K562 (cell line): ENCODE measurements around the gene POPDC2. TPM values are rescaled to one million over a fixed set of nuclear protein-coding genes. Genes with fewer than 3 reads are reported as not detected.
A peak's percentile ranks its signal among the peaks of the same experiment; 100 is the strongest.

Experiments used
- EZH2 ChIP-seq: IDR thresholded peaks from 2 replicates; pipeline ENCODE4 v1.6.1; 2012; ENCODE audit warnings: low read depth, mild to moderate bottlenecking, inconsistent platforms, low read length, borderline replicate concordance
- FOSL1 ChIP-seq: fragments of 200-800 bp; sonication (Bioruptor generic); conservative IDR thresholded peaks from 2 replicates; pipeline ENCODE4 v1.6.1; 2016; ENCODE audit warnings: missing genetic modification characterization, missing compliant biosample characterization
- GTF2E2 ChIP-seq: fragments of 200-800 bp; sonication (Bioruptor generic); IDR thresholded peaks from 2 replicates; pipeline ENCODE4 v1.6.1; 2016; ENCODE audit warnings: missing genetic modification characterization, missing compliant biosample characterization
- MAFG ChIP-seq: fragments of 450-650 bp; conservative IDR thresholded peaks from 2 replicates; pipeline ENCODE4 v1.6.1; 2016; ENCODE audit warnings: missing genetic modification characterization, missing compliant biosample characterization
- RFX5 ChIP-seq: IDR thresholded peaks from 2 replicates; pipeline ENCODE4 v1.6.1; 2011; ENCODE audit warnings: low read depth, mild to moderate bottlenecking, improper control_type of control experiment, low read length
- SUPT5H ChIP-seq: fragments of 450-650 bp; IDR thresholded peaks from 2 replicates; pipeline ENCODE4 v1.6.1; 2016
- TARDBP ChIP-seq: fragments of 450-650 bp; IDR thresholded peaks from 2 replicates; pipeline ENCODE4 v1.6.1; 2016
- ZNF57 ChIP-seq: fragments of 450-650 bp; formaldehyde crosslinking; IDR thresholded peaks from 2 replicates; pipeline ENCODE4 v1.4.0; 2020; ENCODE audit warnings: mild to moderate bottlenecking, moderate library complexity
- ZNF76 ChIP-seq: fragments of 250-450 bp; sonication (Bioruptor Pico); IDR thresholded peaks from 2 replicates; pipeline ENCODE4 v1.4.0; 2020; ENCODE audit warnings: mild to moderate bottlenecking, moderate library complexity, borderline replicate concordance
- polyA plus RNA-seq, 8 experiments: library from polyadenylated mRNA; depleted of rRNA in 4 of 8; stranded (reverse) in 5 of 8; unstranded in 3 of 8; fragments of >200 nt; fragmentation: Nextera tagmentation in 2 of 8; fragmentation: Illumina TruSeq in 1 of 8; extraction: Ambion mirVana in 2 of 8; extraction: Trizol in 1 of 8; gene quantifications; 2 replicates each; pipeline versions ENCODE4 v1.2.1 to v1.2.3, GENCODE V29; 2011 to 2014; ENCODE audit warnings: inconsistent platforms in 1 of 8, missing spikeins in 1 of 8
- total RNA-seq, 7 experiments: library from RNA; depleted of rRNA in 6 of 7; stranded (reverse); fragments of >200 nt in 6 of 7; fragmentation: Illumina TruSeq in 2 of 7; extraction: Trizol in 2 of 7; gene quantifications; 2 replicates each; pipeline versions ENCODE4 v1.2.1 to v1.2.3, GENCODE V29; 2011 to 2021; ENCODE audit warnings: low replicate concordance in 1 of 7
- TF ChIP-seq, protein P1 (sequence below): fragments of 450-650 bp; formaldehyde crosslinking; IDR thresholded peaks from 2 replicates; pipeline ENCODE4 v1.4.0; 2022; ENCODE audit warnings: missing genetic modification characterization
- TF ChIP-seq, protein P2 (sequence below): fragments of 450-650 bp; formaldehyde crosslinking; IDR thresholded peaks from 2 replicates; pipeline ENCODE4 v1.4.0; 2020; ENCODE audit warnings: mild to moderate bottlenecking, moderate library complexity
- TF ChIP-seq, protein P3 (sequence below): fragments of 200-800 bp; sonication (Bioruptor generic); IDR thresholded peaks from 2 replicates; pipeline ENCODE4 v1.6.1; 2017; ENCODE audit warnings: missing genetic modification characterization, missing compliant biosample characterization
- TF ChIP-seq, protein P4 (sequence below): fragments of 200-800 bp; sonication (Bioruptor generic); IDR thresholded peaks from 2 replicates; pipeline ENCODE4 v1.6.1; 2017; ENCODE audit warnings: missing genetic modification characterization, missing compliant biosample characterization
- TF ChIP-seq, protein P5 (sequence below): fragments of 250-450 bp; sonication (Bioruptor Pico); IDR thresholded peaks from 2 replicates; pipeline ENCODE4 v1.8.0; 2022; ENCODE audit warnings: inconsistent platforms
- TF ChIP-seq, protein P6 (sequence below): fragments of 450-650 bp; conservative IDR thresholded peaks from 2 replicates; pipeline ENCODE4 v1.6.1; 2016; ENCODE audit warnings: missing genetic modification characterization, low read depth, mild to moderate bottlenecking, missing compliant biosample characterization, moderate library complexity
- TF ChIP-seq, protein P7 (sequence below): fragments of 450-650 bp; IDR thresholded peaks from 2 replicates; pipeline ENCODE4 v1.6.1; 2016; ENCODE audit warnings: antibody characterized with exemption

Gene POPDC2
- total and polyA plus RNA-seq, 9 of the 15 experiments (the other 6 are each of a cell fraction or from before 2014, with no cell fraction given): 0.08 to 0.32 (median 0.13) TPM; not detected in 4

DNA sequence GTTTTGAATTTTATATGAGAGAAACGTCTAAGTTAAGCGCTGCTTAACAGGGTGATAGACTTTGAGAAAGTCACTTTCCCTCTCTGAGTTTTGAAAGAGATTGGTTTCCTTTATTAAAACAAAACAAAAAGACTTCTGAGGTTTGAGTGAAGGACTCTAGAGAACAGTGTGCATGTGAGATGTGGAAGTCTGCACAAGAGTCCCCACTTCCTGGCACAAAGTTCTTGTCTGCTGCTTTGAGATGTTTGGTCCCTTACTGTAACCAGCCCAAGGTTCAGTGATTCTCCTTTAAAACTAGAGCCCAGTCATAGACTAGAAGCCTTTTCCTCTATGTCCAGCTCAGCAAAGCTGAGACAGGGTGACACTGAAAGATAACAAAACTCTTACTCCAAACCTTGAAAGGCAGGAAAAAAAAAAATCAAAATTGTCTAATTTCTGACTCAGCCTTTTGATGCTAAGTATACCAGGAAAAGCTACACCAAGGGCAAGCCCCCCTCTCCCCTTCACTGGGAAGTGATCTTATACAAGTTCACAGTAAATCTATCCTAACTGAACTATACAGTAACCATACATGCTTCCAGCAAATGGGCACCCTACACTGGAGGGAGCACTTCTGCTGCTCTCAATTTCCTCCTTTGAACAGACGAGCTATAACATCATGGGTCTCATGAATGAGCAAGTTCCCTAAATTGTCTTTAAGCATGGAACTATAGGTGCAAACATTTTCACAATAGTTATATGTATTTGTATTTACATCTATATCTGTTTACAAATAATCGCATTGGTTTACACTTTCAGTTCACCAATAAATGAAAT, 2.3 kb downstream of the POPDC2 start (continued):
- TF ChIP-seq, protein P1, sequence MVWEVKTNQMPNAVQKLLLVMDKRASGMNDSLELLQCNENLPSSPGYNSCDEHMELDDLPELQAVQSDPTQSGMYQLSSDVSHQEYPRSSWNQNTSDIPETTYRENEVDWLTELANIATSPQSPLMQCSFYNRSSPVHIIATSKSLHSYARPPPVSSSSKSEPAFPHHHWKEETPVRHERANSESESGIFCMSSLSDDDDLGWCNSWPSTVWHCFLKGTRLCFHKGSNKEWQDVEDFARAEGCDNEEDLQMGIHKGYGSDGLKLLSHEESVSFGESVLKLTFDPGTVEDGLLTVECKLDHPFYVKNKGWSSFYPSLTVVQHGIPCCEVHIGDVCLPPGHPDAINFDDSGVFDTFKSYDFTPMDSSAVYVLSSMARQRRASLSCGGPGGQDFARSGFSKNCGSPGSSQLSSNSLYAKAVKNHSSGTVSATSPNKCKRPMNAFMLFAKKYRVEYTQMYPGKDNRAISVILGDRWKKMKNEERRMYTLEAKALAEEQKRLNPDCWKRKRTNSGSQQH (CRISPR knock-in tag): no peak
- TF ChIP-seq, protein P2, sequence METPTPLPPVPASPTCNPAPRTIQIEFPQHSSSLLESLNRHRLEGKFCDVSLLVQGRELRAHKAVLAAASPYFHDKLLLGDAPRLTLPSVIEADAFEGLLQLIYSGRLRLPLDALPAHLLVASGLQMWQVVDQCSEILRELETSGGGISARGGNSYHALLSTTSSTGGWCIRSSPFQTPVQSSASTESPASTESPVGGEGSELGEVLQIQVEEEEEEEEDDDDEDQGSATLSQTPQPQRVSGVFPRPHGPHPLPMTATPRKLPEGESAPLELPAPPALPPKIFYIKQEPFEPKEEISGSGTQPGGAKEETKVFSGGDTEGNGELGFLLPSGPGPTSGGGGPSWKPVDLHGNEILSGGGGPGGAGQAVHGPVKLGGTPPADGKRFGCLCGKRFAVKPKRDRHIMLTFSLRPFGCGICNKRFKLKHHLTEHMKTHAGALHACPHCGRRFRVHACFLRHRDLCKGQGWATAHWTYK (CRISPR knock-in tag): no peak
- TF ChIP-seq, protein P3, sequence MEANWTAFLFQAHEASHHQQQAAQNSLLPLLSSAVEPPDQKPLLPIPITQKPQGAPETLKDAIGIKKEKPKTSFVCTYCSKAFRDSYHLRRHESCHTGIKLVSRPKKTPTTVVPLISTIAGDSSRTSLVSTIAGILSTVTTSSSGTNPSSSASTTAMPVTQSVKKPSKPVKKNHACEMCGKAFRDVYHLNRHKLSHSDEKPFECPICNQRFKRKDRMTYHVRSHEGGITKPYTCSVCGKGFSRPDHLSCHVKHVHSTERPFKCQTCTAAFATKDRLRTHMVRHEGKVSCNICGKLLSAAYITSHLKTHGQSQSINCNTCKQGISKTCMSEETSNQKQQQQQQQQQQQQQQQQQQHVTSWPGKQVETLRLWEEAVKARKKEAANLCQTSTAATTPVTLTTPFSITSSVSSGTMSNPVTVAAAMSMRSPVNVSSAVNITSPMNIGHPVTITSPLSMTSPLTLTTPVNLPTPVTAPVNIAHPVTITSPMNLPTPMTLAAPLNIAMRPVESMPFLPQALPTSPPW (CRISPR knock-in tag): peak; percentile 13; the same call in 1 of the 2 replicates
- TF ChIP-seq, protein P4, sequence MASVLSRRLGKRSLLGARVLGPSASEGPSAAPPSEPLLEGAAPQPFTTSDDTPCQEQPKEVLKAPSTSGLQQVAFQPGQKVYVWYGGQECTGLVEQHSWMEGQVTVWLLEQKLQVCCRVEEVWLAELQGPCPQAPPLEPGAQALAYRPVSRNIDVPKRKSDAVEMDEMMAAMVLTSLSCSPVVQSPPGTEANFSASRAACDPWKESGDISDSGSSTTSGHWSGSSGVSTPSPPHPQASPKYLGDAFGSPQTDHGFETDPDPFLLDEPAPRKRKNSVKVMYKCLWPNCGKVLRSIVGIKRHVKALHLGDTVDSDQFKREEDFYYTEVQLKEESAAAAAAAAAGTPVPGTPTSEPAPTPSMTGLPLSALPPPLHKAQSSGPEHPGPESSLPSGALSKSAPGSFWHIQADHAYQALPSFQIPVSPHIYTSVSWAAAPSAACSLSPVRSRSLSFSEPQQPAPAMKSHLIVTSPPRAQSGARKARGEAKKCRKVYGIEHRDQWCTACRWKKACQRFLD: 0 out of 2 replicates have a peak, but pooled peaks have one; percentile 44
- TF ChIP-seq ZNF57 (CRISPR knock-in tag): no peak
- TF ChIP-seq, protein P5, sequence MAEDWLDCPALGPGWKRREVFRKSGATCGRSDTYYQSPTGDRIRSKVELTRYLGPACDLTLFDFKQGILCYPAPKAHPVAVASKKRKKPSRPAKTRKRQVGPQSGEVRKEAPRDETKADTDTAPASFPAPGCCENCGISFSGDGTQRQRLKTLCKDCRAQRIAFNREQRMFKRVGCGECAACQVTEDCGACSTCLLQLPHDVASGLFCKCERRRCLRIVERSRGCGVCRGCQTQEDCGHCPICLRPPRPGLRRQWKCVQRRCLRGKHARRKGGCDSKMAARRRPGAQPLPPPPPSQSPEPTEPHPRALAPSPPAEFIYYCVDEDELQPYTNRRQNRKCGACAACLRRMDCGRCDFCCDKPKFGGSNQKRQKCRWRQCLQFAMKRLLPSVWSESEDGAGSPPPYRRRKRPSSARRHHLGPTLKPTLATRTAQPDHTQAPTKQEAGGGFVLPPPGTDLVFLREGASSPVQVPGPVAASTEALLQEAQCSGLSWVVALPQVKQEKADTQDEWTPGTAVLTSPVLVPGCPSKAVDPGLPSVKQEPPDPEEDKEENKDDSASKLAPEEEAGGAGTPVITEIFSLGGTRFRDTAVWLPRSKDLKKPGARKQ (CRISPR knock-in tag): no peak
- no peak for TF ChIP-seq ZNF76
- TF ChIP-seq FOSL1 (tag): peak; percentile 14; the same call in 1 of the 2 replicates
- no peak for TF ChIP-seq GTF2E2 (tag)
- TF ChIP-seq SUPT5H: no peak
- TF ChIP-seq, protein P6, sequence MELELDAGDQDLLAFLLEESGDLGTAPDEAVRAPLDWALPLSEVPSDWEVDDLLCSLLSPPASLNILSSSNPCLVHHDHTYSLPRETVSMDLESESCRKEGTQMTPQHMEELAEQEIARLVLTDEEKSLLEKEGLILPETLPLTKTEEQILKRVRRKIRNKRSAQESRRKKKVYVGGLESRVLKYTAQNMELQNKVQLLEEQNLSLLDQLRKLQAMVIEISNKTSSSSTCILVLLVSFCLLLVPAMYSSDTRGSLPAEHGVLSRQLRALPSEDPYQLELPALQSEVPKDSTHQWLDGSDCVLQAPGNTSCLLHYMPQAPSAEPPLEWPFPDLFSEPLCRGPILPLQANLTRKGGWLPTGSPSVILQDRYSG (tag): no peak
- TF ChIP-seq TARDBP: no peak
- peak; percentile 55 for TF ChIP-seq MAFG (tag)
- no peak for TF ChIP-seq RFX5
- TF ChIP-seq EZH2: no peak
- TF ChIP-seq, protein P7, sequence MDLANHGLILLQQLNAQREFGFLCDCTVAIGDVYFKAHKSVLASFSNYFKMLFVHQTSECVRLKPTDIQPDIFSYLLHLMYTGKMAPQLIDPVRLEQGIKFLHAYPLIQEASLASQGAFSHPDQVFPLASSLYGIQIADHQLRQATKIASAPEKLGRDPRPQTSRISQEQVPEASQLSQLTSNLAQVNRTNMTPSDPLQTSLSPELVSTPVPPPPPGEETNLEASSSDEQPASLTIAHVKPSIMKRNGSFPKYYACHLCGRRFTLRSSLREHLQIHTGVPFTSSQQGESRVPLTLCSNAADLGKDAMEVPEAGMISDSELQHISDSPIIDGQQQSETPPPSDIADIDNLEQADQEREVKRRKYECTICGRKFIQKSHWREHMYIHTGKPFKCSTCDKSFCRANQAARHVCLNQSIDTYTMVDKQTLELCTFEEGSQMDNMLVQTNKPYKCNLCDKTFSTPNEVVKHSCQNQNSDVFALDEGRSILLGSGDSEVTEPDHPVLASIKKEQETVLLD: no peak
